ENCODE data around the gene KRT8.

DNA sequence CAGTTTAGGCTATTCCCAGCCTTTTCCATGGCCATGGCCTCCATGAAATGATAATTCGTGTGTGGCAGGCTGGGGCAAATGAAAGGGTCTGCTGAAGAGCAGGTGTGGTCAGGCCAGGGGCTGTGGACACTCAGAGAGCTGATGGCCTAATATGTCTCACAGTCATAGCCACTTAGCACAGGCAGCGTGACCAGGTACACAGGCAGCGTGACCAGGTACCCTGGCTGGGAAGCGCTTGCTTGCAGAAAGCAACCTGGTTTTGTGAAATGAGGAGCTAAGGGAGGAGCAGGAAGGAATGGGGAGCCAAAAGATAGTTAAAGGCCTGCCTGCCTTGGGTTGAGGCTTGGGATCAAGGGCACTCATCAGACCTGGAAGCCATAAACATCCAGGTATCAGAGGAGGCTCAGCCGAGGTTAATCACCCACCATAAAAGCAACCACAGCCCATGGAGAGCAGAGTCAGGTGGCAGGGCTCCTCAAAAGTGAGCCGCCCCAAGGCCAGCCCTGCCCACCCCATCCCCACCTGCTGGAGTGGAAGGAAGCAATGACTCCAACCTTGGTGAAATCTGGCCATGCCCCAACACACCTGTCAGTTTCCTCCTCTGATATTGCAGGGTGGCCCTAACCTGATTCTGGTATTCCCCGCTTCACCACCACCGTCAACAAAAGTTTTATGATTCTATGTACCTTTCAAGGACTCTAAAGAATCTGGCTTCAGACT, 8.0 kb upstream of the KRT8 start:
- TF ChIP-seq, protein P1, sequence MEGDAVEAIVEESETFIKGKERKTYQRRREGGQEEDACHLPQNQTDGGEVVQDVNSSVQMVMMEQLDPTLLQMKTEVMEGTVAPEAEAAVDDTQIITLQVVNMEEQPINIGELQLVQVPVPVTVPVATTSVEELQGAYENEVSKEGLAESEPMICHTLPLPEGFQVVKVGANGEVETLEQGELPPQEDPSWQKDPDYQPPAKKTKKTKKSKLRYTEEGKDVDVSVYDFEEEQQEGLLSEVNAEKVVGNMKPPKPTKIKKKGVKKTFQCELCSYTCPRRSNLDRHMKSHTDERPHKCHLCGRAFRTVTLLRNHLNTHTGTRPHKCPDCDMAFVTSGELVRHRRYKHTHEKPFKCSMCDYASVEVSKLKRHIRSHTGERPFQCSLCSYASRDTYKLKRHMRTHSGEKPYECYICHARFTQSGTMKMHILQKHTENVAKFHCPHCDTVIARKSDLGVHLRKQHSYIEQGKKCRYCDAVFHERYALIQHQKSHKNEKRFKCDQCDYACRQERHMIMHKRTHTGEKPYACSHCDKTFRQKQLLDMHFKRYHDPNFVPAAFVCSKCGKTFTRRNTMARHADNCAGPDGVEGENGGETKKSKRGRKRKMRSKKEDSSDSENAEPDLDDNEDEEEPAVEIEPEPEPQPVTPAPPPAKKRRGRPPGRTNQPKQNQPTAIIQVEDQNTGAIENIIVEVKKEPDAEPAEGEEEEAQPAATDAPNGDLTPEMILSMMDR (IDR thresholded peaks at IDR 0.05 in 2 of 3, conservative IDR thresholded peaks at IDR 0.05 in 1 of 3; ENCODE audit: borderline replicate concordance in 1 of 3, insufficient read depth in 1 of 3, low read depth in 2 of 3, low read length in 2 of 3) = no peak
- TF ChIP-seq SP1 (IDR thresholded peaks at IDR 0.05; ENCODE audit: low read depth) (no peak), CEBPB (IDR thresholded peaks at IDR 0.05; ENCODE audit: low read depth) (no peak), CBX3 (IDR thresholded peaks at IDR 0.05; ENCODE audit: low read depth) (no peak), EZH2 (IDR thresholded peaks at IDR 0.05) (no peak), POLR2A (IDR thresholded peaks at IDR 0.05; ENCODE audit: borderline replicate concordance, extremely low read depth, insufficient read depth, insufficient read length) (no peak), RAD21 (IDR thresholded peaks at IDR 0.05; ENCODE audit: low read depth) (no peak), EGR1 (IDR thresholded peaks at IDR 0.05; ENCODE audit: low read depth) (no peak), TCF7L2 (IDR thresholded peaks at IDR 0.05; ENCODE audit: borderline replicate concordance, extremely low read depth, insufficient read depth, insufficient read length) (peak; percentile 89), EZH2phosphoT487 (IDR thresholded peaks at IDR 0.05; ENCODE audit: borderline replicate concordance) (no peak), POLR2AphosphoS5 (IDR thresholded peaks at IDR 0.05; ENCODE audit: low read depth, low read length) (no peak), YY1 (IDR thresholded peaks at IDR 0.05; ENCODE audit: extremely low read depth, insufficient replicate concordance, low read depth, low read length) (no peak)
- TF ChIP-seq, protein P2, sequence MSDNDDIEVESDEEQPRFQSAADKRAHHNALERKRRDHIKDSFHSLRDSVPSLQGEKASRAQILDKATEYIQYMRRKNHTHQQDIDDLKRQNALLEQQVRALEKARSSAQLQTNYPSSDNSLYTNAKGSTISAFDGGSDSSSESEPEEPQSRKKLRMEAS (IDR thresholded peaks at IDR 0.05) = no peak
